ENCODE measurements around the gene IRF4. TPM values are rescaled to one million over a fixed set of nuclear protein-coding genes. Genes with fewer than 3 reads are reported as not detected.

The IRF4 gene
- total RNA-seq, 4 donors from 2014 or later, result 6.6 to 21.2 (median 8.8) TPM

- WGBS, 2 donors, result 80 to 82% methylated on average over 15 of the region's 15 CpGs
- TF ChIP-seq, protein P1, sequence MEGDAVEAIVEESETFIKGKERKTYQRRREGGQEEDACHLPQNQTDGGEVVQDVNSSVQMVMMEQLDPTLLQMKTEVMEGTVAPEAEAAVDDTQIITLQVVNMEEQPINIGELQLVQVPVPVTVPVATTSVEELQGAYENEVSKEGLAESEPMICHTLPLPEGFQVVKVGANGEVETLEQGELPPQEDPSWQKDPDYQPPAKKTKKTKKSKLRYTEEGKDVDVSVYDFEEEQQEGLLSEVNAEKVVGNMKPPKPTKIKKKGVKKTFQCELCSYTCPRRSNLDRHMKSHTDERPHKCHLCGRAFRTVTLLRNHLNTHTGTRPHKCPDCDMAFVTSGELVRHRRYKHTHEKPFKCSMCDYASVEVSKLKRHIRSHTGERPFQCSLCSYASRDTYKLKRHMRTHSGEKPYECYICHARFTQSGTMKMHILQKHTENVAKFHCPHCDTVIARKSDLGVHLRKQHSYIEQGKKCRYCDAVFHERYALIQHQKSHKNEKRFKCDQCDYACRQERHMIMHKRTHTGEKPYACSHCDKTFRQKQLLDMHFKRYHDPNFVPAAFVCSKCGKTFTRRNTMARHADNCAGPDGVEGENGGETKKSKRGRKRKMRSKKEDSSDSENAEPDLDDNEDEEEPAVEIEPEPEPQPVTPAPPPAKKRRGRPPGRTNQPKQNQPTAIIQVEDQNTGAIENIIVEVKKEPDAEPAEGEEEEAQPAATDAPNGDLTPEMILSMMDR (IDR thresholded peaks at IDR 0.05), result no peak
- no peak for TF ChIP-seq POLR2A (IDR thresholded peaks at IDR 0.05)
- DNase-seq (ENCODE audit: low spot score in 2 of 2), result no peak
- H3K4me3 ChIP-seq (ENCODE audit: low read depth, poor library complexity, severe bottlenecking), result no peak overlapping the region
- intact Hi-C loops (cut with DNase I; ENCODE audit: low total_unique reads), result no loop called here
These were observed 19.2 kb downstream of the IRF4 start for GRCh38 chr6:410555-411395.

GRCh38 chr6:411402-412145 is 20.0 kb downstream of the IRF4 start:
- TF ChIP-seq POLR2A (IDR thresholded peaks at IDR 0.05), result no peak
- TF ChIP-seq, protein P1 (IDR thresholded peaks at IDR 0.05), result no peak
- no peak overlapping the region for H3K4me3 ChIP-seq (ENCODE audit: low read depth, poor library complexity, severe bottlenecking)
- DNase-seq (ENCODE audit: low spot score in 2 of 2), result no peak
- intact Hi-C loops (cut with DNase I; ENCODE audit: low total_unique reads), result no loop called here
- WGBS, 2 donors, result 30 to 34% methylated on average over 10 of the region's 10 CpGs

DNA sequence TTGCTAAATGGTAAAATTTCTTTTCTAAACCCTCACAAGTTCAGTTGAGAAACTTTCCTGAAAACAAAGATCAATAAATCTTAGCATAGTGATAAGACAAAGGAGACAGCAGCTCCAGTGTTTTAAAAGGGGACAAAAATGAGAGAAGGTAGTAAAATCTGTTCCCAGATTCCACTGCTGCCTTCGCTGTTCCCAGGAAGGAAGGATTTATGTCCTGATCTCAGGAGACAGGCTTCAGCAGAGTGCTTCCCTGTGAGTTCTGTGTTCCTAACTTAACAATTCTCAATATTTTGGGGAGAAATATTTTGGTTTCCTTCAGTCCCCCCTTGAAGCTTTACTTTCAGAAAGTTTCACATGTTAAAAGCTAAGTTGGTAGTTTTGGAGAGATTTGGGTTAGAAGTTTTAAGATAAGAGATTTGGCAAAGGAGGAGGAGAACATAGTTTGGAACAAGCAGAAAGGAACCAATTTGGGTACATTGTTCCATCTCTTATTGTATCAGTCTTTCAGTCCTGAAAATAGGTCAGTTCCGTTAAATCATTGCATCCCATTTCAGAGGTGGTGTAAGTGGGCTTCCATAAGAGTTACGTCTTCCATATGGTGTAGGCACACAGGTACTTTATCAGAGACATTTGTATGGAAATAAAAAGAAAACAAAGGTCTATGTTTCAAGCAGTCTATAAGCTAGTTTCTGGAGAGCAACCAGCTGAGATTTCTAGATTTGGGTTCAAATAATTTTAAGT is 20.8 kb downstream of the IRF4 start:
- intact Hi-C loops (cut with DNase I; ENCODE audit: low total_unique reads), result no loop called here
- no peak overlapping the region for H3K4me3 ChIP-seq (ENCODE audit: low read depth, poor library complexity, severe bottlenecking)
- 75 to 85% methylated on average over 3 of the region's 3 CpGs for WGBS, 2 donors
- no peak for DNase-seq (ENCODE audit: low spot score in 2 of 2)
- TF ChIP-seq, protein P1 (IDR thresholded peaks at IDR 0.05), result no peak

DNA sequence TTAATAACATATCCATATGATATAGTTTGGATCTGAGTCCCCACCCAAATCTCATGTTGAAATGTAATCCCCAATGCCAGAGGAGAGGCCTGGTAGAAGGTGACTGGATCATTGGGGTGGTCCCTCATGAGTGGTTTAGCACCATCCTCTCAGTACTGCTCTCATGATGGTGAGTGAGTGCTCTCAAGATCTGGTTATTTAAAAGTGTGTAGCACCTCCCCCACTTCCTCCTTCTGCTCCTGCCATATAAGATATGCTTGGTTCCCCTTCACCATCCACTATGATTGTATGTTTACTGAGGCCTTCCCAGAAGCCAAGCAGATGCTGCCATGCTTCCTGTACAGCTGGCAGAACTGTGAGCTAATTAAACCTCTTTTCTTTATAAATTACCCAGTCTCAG is 22.9 kb downstream of the IRF4 start:
- TF ChIP-seq, protein P1 (IDR thresholded peaks at IDR 0.05), result no peak
- no peak for TF ChIP-seq POLR2A (IDR thresholded peaks at IDR 0.05)
- intact Hi-C loops (cut with DNase I; ENCODE audit: low total_unique reads), result no loop called here
- H3K4me3 ChIP-seq (ENCODE audit: low read depth, poor library complexity, severe bottlenecking), result no peak overlapping the region
- no peak for DNase-seq (ENCODE audit: low spot score in 2 of 2)

DNA sequence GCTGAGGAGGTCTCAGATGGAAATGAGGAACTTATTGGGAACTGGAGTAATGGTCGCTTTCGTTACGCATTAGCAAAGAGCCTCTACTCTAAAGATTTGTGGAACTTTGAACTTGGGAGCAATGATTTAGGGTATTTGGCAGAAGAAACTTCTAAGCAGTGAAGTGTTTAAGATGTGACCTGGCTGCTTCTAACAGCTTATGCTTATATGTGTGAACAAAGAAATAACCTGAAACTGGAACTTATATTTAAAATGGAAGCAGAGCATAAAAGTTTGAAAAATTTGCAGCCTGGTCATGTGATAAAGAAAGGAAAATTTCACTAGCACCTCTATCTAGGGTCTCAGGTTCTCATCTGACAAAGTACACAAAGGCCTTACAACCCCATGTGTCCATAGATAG is 23.5 kb downstream of the IRF4 start:
- no peak overlapping the region for H3K4me3 ChIP-seq (ENCODE audit: low read depth, poor library complexity, severe bottlenecking)
- no peak for DNase-seq (ENCODE audit: low spot score in 2 of 2)
- no peak for TF ChIP-seq POLR2A (IDR thresholded peaks at IDR 0.05)
- TF ChIP-seq, protein P1 (IDR thresholded peaks at IDR 0.05), result no peak
- intact Hi-C loops (cut with DNase I; ENCODE audit: low total_unique reads), result no loop called here
- 95 to 96% methylated on average over 3 of the region's 3 CpGs for WGBS, 2 donors
